Psoas muscle (tissue), 8 donors: ENCODE data around the gene IL10RB. TPM values are rescaled to one million over a fixed set of nuclear protein-coding genes. Genes with fewer than 3 reads are reported as not detected.

Source experiments
- ATAC-seq, 4 donors: fragments of 200-7000 bp; cut with Tn5 transposase; one replicate each; pipeline ENCODE4 v1.9.1; 2020; ENCODE audit warnings: moderate library complexity in 3 of 4, mild to moderate bottlenecking in 2 of 4
- DNase-seq, 2 donors: peaks; one replicate each; pipeline ENCODE4 v3.0.0-alpha.2; 2020
- H3K27ac ChIP-seq: fragments of 200-600 bp; one replicate; pipeline ENCODE4 v1.8.0; 2022
- H3K27me3 ChIP-seq, 3 donors: fragments of 200-600 bp in 1 of 3; one replicate each; pipeline versions ENCODE4 v1.6.1 to v1.8.0; 2013 to 2022; ENCODE audit warnings: low read length in 2 of 3, mild to moderate bottlenecking in 2 of 3, moderate library complexity in 1 of 3; ENCODE audit not compliant: insufficient read depth in 3 of 3
- H3K36me3 ChIP-seq, 2 donors: fragments of 200-600 bp in 1 of 2; one replicate each; pipeline versions ENCODE4 v1.6.1 to v1.8.0; 2013 to 2022; ENCODE audit warnings: low read depth in 1 of 2, mild to moderate bottlenecking in 1 of 2, moderate library complexity in 1 of 2; ENCODE audit not compliant: insufficient read depth in 1 of 2
- H3K4me1 ChIP-seq: fragments of 200-600 bp; one replicate; pipeline ENCODE4 v1.8.0; 2022
- H3K4me3 ChIP-seq: fragments of 200-600 bp; one replicate; pipeline ENCODE4 v1.8.0; 2022; ENCODE audit warnings: mild to moderate bottlenecking
- H3K9me3 ChIP-seq: fragments of 200-600 bp; one replicate; pipeline ENCODE4 v1.8.0; 2022
- CTCF ChIP-seq: fragments of 200-600 bp; IDR thresholded peaks from one replicate; pipeline ENCODE4 v1.8.0; 2022; ENCODE audit warnings: antibody characterized with exemption
- WGBS, 3 donors: extraction: QIAGEN DNeasy Blood & Tissue Kit; methylation state at CpG; one replicate each; pipeline versions ENCODE4 v1.1.6 to v1.1.7; 2013; 5-methylcytosine and 5-hydroxymethylcytosine counted together
- intact Hi-C, 2 donors: fragments of 100-400 bp; cut with DNase I; formaldehyde crosslinking; loops; one replicate each; pipeline versions ENCODE4 v1.11.0 to v1.14.2; 2022
- polyA plus RNA-seq, 3 donors: library from polyadenylated mRNA; stranded (reverse); fragments of 200-250 nt; gene quantifications; one replicate each; pipeline ENCODE4 v1.2.3, GENCODE V29; 2013
- total RNA-seq, 4 donors: library from RNA; stranded (reverse); fragmentation: NEBNext Ultra II Directional in 2 of 4; extraction: Animal tissue kit (Norgen Biotek cat#: 25700) in 2 of 4; gene quantifications; one replicate each; pipeline versions ENCODE4 v1.2.1 to v1.2.4, GENCODE V29; 2021 to 2023
- donor health status: healthy with polysubstance abuse.
- donor health status: DM: no; HTN: no; CAD: no; lungs with moderate emphysema.
- donor health status: Bipolar disorder and iron deficiency.
- donor health status: healthy.
- donor health status: DM: yes; HTN: yes; CAD: no.
- donor health status: DM: no; HTN: no; CAD: no.
- donor health status: DM: no; HTN: no; CAD: no.
- donor health status: DM: yes; HTN: yes; CAD: no.

The IL10RB gene
- total and polyA plus RNA-seq, 7 donors, result 4.4 to 9.3 (median 7.2) TPM

GRCh38 chr21:33325222-33326067 lies 59.3 kb downstream of the IL10RB start:
- Histone ChIP-seq H3K4me1 (peaks cover 26% of the 10 kb centered on the region), H3K27ac (peak overlapping the region; percentile 95), H3K4me3 (peak overlapping the region; percentile 86), H3K9me3 (no peaks in the 10 kb centered on the region), H3K27me3 (no peaks in the 10 kb centered on the region), H3K36me3 (no peaks in the 10 kb centered on the region)
- no peak for TF ChIP-seq CTCF
- intact Hi-C loops, result loop anchor here in 1 of 2 donors (5.0 kb wide), 1 partner anchor 128 kb away; no protein-coding TSS in a partner anchor
- DNase-seq (peak; percentile 68 to 79), ATAC-seq (peak; percentile 48 to 61 (median 52))
- 0 to 1% (median 0%) methylated on average over 28 of the region's 28 CpGs for WGBS, 3 donors

GRCh38 chr21:33327326-33327725 lies 61.2 kb downstream of the IL10RB start:
- H3K36me3 ChIP-seq, result peaks cover 0 to 7% of the 10 kb centered on the region in 2 donors
- 84 to 91% (median 85%) methylated on average over 3 of the region's 3 CpGs for WGBS, 3 donors
- peaks cover 26% of the 10 kb centered on the region for H3K4me1 ChIP-seq
- no peak for ATAC-seq
- H3K27me3 ChIP-seq, result no peaks in the 10 kb centered on the region
- no peak for DNase-seq
- intact Hi-C loops, result loop anchor here in 1 of 2 donors (5.0 kb wide), 1 partner anchor 130 kb away; no protein-coding TSS in a partner anchor
- H3K27ac ChIP-seq, result no peak overlapping the region
- H3K4me3 ChIP-seq, result peak overlapping the region; percentile 86
- peaks cover 4% of the 10 kb centered on the region for H3K9me3 ChIP-seq
- TF ChIP-seq CTCF, result no peak

- H3K36me3 ChIP-seq, result peaks cover 0 to 7% of the 10 kb centered on the region in 2 donors
- H3K4me1 ChIP-seq, result peaks cover 26% of the 10 kb centered on the region
- intact Hi-C loops, result loop anchor here in 1 of 2 donors (5.0 kb wide), 1 partner anchor 131 kb away; no protein-coding TSS in a partner anchor
- no peak overlapping the region for H3K27ac ChIP-seq
- TF ChIP-seq CTCF, result no peak
- no peaks in the 10 kb centered on the region for H3K27me3 ChIP-seq
- peaks cover 10% of the 10 kb centered on the region for H3K9me3 ChIP-seq
- WGBS, 3 donors, result 93 to 94% (median 93%) methylated on average over 7 of the region's 7 CpGs
- no peak overlapping the region for H3K4me3 ChIP-seq
- DNase-seq (no peak), ATAC-seq (no peak)
These were observed 61.7 kb downstream of the IL10RB start for GRCh38 chr21:33327792-33328433.

GRCh38 chr21:33330726-33331125 lies 64.6 kb downstream of the IL10RB start:
- intact Hi-C loops, result no loop called here
- DNase-seq, result no peak
- ATAC-seq, result peak in 2 of 4 donors; percentile 19 to 20
- peaks cover 0 to 16% of the 10 kb centered on the region in 2 donors for H3K36me3 ChIP-seq
- TF ChIP-seq CTCF, result no peak
- H3K9me3 ChIP-seq, result peaks cover 13% of the 10 kb centered on the region
- H3K27me3 ChIP-seq, result no peaks in the 10 kb centered on the region
- peaks cover 26% of the 10 kb centered on the region for H3K4me1 ChIP-seq
- no peak overlapping the region for H3K4me3 ChIP-seq
- 75 to 87% (median 87%) methylated on average over 3 of the region's 3 CpGs for WGBS, 3 donors
- no peak overlapping the region for H3K27ac ChIP-seq
